ELF-1 (cell line): ENCODE measurements around the gene SERPINB11.
A peak's percentile ranks its signal among the peaks of the same experiment; 100 is the strongest.
"Not testable (repeated sequence)": the region's sequence is repeated elsewhere in the genome, so short reads cannot be mapped to it uniquely, and the experiment has no call there.

Experiments
- DNase-seq: peaks from one replicate; pipeline ENCODE4 v3.0.0-alpha.2; 2016; ENCODE audit warnings: low read depth, low spot score

SERPINB11 gene, protein sequence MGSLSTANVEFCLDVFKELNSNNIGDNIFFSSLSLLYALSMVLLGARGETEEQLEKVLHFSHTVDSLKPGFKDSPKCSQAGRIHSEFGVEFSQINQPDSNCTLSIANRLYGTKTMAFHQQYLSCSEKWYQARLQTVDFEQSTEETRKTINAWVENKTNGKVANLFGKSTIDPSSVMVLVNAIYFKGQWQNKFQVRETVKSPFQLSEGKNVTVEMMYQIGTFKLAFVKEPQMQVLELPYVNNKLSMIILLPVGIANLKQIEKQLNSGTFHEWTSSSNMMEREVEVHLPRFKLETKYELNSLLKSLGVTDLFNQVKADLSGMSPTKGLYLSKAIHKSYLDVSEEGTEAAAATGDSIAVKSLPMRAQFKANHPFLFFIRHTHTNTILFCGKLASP

DNA sequence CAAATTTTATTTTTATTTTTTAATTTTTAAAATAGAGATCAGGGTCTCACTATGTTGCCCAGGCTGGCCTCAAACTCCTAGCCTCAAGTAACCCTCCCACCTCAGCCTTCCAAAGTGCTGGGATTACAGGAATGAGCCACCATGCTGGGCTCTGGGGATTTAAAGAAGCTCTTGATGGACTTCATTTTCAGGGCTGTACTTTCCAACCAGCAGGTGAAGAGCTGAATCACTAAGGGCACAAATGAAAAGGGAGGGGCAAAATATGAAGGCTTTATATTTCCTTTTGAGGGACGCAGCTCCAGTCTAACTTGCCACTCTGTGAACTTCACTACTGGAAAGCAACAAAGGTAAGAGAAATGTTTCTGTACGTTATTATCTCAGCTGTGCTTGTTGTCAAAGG is at the start of gene SERPINB11:
Gene SERPINB11 (plus strand): TSS at position 301 of the 400 bp plus-strand sequence. CDS start 7,234 bp downstream, outside the sequence.
- no peak for DNase-seq

DNA sequence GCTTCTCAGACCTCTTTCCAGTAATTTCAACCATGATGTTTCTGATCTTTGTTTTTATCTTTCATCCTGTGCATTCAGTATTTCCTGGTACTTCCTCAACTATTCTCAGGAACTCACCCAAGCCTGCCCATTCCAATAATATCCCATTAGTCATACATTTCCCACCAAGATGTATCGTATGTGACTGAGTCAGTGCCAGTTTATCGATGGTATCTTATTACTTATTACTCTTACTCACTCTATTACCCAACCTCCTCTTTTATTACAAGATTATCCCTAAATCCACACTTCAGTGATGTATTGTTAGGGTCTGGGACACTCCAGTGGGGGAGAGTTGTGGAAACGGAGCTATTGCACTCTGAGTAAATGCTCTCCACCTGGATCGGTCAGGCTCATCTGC is 43.8 kb upstream of the SERPINB11 start:
- not testable (repeated sequence) for DNase-seq

DNA sequence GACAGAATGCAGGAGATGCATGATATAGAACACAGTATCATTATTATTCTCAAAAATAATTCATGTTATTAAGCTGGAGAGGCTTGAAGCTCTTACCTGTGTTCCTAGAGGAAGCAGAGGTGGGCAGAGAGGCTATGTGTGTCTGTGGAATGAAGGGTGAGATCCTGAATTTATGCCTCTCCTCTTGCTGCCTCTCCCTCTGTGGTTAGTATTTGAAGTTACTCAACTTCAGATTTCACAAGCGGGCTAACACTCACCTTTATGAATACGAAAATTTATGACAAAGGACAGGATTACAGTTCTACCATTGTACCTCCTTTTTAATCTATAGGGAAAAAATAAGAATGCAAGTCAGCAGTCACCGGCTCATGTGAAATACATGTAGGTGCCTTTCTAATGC is 41.0 kb upstream of the SERPINB11 start, which contains the start of gene SERPINB3:
Gene SERPINB3 (minus strand): TSS at position 144 of the 400 bp plus-strand sequence. CDS start 677 bp downstream, outside the sequence.
- DNase-seq = not testable (repeated sequence)

DNA sequence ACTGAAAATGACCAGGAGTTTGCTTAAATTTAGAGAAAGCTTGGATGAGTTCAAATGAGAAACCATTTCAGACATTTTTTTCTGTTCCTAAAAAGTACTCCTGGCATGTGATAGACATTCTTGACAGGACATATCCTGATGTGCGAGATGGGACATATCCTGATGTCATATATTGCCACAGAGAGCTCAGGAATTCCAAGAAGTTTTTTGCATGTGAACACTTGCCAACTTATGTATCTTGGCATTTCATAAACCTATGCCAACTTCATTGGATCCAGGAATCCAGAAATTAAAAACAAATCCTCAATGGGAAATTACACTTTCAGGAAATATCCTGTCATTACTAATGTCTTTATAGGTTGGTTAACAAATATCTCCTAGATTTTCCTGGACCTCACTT is 38.2 kb upstream of the SERPINB11 start:
- DNase-seq = no peak

DNA sequence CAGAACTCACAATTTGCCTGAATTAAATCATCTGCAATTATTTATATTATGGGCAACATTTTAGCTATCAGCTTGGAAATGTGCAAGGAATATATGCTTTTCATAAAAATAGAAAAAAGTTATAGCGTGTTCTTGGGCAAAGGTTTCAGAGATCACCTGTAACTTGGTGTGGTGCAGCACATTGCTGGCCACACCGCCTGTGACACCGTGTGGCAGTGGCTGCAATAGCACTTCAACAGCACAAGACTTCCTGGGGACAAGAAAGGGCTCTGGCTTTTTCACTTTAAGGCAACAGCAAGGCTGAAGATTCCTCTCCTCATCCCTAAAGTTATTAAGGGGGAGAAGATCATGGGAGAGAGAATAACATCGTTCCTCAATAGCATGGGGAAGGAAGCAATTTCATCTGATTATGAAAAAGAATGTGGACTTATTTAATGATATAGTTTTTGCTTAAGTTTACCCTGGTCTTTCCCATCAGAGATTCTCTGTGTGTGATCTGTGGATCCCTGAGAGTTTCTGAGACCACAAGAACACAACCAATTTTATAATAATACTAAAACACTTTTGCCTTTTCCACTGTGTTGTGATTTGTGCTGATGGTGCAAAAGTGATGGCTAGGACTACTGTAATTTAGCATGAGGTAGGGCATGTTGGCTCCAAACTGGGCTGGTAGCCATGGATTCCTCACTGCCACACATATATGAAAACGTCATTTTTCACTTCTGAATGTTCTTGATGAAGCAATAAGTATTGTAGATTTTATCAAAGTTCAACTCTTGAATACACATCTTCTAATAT is 26.0 kb upstream of the SERPINB11 start:
- peak; percentile 14 for DNase-seq

DNA sequence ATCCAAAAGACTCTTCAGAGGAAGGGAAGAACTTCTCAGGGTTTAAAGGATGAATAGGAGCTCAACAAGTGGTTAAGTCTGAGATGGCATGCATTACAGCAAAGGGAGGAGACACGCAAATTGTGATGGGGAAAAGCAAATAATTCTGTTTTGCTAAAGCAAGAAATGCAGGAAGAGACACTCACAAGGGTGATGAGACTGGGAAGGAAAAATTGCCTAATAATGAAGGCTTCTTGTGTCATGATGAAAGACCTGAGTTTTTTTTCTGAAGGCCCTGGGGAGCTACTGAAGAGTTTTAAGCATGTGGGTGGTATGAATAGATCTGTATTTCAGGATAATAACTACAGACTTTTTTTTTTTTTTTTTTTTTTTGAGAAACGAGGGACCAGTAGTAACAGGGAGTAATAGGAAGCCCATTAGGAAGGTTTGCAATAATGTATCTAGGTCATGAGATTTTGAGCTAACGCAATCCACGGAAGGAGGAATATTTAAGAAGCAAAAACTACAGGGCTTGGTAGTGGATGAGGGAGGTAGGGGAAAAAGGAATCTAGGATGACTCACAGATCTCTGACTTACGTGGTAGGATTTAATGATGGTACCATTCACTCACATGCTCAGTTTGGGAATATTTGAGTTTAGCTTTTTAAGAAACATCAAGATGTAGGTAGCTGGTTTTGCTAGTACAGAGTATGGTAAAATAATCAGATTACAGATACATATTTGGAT is 25.1 kb upstream of the SERPINB11 start:
- no peak for DNase-seq

DNA sequence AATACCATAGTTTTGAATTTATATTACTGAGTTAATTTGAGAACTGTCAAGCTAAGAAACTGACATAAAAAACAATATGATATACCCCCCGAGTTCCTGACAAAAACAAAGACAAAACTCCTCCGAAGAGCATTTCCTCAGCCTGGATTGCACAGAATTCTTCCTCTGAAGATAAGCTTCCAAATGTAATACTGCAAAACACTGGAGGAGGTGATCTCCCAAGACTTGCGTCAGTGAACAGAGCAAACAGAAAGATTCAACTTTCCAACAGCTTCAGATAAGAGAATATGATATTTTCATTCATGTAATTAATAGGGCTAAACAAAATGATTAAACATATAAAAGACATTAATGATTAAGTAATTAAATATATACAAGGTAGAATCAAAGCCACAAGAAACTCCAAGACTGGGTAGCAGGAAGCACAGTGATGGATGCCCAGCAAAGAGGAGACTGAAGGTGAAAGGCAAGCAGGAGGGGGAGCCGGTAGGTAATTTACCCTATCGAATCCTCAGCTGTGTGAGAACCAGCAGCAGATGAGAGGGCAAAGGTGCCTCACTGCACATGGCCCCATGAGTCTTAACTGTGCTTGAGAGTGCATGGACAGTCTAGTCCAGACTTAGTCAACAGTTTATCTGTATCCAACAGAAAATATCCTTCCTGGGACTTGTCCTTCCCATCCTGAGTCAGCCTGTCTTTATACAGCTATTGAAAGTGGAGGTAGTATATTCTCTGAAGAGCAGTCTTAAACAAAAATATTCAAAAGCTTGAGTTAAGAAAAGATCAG is 22.7 kb upstream of the SERPINB11 start:
- no peak for DNase-seq

DNA sequence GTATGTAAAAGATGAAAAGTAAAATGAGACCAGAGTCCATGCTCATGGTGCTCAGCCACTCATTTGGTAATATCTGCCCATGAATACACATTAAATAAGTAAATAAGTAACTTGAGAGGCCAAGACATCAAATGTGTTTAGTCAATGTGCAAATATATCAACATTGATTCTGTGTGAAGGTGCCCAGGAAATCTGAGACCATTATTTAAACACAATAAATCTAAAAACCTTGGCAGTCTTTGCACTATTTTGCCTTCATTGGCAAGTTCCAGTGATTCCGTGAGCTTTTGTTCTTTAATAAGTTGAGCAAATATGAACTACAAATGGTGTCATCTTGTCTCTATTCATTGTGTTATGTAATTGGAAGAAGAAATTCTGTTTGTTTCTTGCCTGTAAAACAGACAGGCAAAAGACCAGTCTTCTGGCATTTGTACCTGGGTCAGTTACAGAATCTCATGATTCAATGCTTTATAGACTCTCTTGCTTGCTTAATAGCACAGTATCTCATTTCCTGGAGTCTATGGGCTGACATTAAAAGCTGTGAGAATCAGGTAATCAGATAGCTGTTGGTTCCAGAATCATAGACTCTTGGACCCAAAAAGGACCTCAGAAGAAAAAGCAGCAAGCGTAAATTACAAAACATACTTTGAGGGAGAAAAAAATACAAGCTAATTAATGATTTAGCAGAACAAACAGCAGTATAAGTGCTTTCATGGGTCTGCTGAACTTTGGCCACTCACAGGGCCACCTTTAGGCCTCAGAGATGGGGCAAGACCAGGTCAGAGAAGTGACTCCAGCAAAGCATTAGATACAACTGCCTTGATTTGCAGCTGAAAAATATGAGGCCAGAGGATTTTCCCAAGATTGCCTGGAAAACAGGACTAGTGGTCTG is 21.1 kb upstream of the SERPINB11 start:
- no peak for DNase-seq

DNA sequence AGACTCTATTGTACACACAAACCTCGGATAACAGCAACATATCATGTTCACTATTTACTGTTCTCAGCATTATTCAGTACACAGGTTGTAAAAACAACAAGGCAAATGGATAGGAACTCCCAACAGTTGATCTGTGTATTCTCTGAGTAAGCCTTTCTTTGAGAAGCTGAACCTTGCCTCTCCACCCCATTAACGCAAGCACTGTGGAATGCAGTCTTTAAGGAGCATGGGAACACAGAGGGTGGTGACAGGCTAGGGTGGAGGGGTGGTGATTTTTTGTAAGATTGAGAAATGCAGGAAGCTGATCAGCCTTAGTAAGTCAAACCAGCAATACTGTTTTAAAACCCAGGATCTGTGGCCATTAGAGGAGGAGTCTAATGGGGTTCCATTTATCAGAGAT is 19.6 kb upstream of the SERPINB11 start:
- peak; percentile 60 for DNase-seq

DNA sequence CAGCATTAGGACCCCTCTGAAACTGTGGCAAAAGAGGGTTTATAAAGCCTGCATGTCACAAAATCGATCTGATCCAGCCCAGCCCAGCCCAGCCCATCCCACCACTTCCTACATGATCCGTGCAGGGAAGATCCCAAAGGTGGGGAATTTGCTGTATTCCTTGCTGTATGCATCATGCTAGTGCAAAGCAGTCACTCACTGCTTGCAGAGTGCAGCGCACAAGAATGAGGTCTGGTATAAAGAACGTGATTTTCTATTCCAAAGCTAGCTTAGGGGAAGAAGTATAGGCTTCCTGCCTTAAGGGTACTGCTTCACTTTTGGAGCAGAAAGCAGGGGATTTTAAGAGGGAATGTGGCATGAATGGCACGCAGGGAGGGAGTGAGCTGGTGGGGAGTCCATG is 18.9 kb upstream of the SERPINB11 start:
- peak; percentile 22 for DNase-seq

DNA sequence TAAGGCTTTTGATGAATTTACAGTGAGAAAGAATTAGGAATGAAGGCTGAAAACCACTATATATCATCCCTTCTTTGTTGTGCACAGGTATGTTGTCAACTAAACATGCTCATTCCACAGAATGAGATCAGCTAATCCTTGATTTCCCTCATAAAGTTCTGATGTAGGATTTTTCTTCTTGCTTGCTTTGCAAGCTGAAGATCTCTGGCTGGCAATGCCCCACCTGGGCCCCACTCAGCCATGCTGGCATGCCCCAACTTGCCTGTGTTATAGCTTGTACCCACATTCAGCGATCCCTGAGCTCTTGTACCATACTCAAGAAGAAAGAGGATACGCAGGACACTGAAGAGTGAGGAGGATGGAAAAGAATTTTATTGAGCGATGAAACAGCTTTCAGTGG is 18.0 kb upstream of the SERPINB11 start:
- DNase-seq = no peak

DNA sequence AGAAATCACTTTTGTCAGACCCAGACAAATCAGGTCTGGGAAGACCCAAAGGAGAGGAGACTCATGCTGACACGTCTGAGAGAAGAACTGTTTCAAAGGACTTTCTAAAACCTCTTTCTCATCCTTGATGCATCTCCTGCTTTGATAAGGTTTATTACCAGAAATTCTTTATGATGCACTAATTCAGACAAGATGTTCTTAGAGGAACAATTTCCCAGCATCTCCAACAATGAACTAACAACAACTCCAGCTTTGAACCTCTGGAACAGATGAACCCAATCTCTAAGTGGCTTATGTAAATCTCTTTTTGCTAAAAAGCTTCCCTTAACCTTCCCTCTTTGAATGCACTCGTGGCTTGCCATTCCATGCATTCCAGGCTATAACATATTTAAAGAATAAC is 15.9 kb upstream of the SERPINB11 start:
- DNase-seq = no peak

DNA sequence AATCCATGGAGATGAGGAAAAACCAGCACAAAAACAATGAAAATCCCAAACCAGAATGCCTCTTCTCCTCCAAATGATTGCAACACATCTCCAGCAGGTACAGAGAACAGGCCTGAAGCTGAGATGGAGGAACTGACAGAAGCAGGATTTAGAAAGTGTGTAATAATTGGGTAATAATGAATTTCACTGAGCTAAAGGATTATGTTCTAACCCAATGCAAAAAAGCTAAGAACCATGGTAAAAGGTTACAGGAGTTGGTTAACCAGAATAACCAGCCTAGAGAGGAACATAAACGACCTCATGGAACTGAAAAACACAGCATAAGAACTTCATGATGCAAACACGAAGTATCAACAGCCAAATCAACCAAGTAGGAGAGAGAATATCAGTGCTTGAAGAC is 13.7 kb upstream of the SERPINB11 start:
- no peak for DNase-seq

DNA sequence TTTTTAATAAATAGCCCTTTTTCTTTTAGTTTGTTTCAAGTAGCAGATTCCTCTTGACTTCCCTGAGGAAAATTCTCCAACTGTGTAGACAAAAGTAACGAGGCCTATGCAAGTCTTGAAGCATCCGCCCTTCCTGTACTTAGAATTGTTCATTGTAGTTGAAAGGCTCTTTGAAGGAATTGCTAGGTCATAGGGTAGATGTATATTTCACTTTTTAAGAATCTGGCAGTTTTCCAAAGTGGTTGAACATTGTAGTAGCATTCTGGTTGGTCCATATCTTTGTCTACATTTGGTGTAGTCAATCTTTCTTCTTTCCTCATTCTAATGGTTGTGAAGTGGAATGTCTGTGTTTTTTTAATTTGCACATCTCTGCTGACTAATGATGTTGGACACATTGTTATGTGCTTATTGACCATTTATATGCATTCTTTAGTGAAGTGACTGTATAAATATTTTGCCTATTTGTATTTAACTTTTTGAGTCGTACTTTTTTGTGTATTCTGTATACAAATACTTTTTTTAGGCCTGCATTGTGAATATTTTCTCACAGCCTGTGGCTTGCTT is 5.6 kb upstream of the SERPINB11 start:
- DNase-seq = no peak

DNA sequence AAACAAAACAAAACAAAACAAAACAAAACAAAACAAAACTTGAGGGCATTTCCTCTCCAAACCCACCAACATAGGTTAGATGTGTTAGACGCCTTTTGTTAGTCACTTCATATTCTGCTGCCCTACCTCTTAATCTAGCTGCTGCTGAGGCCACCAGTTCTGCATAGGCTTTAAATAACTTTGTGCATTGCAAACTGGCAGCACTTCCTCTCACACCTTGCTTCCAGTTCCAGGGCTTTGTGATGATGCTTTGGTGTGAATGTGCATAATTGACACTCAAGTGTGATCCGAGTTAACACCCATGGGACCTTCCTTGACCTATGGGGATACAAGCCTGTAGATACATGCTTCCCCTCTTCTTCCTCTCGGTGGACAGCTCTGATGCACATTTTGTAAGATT is 2.3 kb upstream of the SERPINB11 start:
- DNase-seq = no peak

DNA sequence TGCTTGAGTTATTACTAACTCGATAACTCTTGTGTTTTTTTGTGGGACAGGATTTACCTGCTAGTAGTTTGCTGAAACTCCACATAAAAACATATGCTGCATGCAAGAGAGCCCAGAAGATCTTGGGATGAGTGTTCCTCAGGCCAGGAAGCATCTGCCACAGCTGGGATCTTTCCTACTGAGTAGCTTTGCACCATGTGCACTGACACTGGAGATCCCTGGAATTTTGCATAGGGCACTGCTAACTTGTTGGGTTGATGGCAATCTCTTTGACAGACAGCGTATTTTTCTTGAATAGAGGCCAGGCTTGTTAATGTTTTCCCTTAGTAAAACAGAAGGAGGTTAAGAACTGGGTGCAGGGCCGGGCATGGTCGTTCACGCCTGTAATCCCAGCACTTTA is 808 bp upstream of the SERPINB11 start:
- no peak for DNase-seq

DNA sequence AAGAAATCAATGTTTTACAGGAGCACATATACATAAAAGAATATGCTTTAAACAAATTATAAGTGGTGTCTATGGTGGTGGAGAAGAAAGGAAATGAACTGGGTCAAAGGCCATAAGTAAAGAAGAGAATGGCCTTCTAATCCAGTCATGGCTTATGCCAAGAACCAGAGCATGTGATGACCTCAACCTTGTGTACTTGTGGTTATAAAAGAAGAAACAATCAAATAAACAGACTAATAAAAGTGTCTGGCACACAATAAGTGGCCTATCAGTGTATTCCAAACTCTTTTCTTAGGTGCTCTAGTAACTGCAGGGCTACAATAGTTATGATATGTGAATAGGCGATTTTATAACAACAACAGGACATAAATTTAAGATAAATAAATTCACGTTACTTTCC is 2.6 kb downstream of the SERPINB11 start:
- DNase-seq = no peak

DNA sequence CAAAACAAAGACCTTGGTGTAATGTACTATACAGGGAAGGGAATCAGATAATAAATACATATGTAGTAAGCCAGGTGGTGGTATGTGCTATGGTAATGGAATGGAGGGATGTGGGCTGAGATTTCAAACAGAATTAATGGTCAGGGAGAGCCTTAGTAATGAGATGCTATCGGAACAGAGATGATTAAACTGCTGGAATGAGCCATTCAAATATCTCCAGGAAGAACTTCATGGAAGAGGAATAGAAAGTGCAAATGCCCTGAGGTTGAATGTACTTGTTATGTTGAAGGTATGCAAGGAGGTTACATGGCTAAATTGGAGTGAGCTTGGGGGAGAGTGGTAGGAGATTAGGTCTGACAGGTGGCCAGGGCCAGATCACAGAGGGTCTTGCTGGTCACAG is 5.1 kb downstream of the SERPINB11 start:
- DNase-seq = no peak

DNA sequence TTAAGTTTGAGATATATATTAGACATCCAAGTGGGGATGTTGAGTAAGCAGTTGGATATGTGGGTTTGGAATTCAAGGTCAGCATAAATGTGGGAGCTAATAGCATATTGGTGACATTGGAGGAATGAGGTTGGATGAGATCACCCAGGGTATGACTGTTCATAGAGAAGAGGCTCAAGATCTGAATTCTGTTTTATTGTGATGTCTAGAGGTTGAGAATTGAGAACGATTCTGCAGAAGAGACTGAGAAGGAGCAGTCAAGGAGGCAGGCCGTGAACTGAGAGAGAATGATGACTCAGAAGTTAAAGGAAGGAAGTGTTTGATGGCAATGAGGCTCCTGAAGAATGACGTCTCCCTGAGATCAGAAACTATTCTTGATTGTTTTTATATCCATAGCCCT is 5.9 kb downstream of the SERPINB11 start:
- DNase-seq = no peak
